Natural killer cell (primary cell): ENCODE measurements around the gene DNAJB5. TPM values are rescaled to one million over a fixed set of nuclear protein-coding genes. Genes with fewer than 3 reads are reported as not detected.

Experiments used
- ATAC-seq, 3 donors: fragments of 150-1000 bp in 2 of 3; fragments of 200-7000 bp in 1 of 3; cut with Tn5 transposase; 1 replicate in 1 of 3; 2 replicates in 2 of 3; pipeline ENCODE4 v1.10.0; 2021; ENCODE audit warnings: mild to moderate bottlenecking in 2 of 3, moderate library complexity in 2 of 3
- DNase-seq, 2 donors: peaks; one replicate each; pipeline versions ENCODE4 v3.0.0 to v3.0.0-alpha.2; 2013 to 2021; ENCODE audit warnings: mixed read lengths in 1 of 2
- H3K27ac ChIP-seq: one replicate; pipeline ENCODE4 v1.5.1; 2013; ENCODE audit warnings: mild to moderate bottlenecking, low read length
- H3K27me3 ChIP-seq: one replicate; pipeline ENCODE4 v1.6.1; 2013; ENCODE audit warnings: low read length; ENCODE audit not compliant: control insufficient read depth, insufficient read depth
- H3K36me3 ChIP-seq: one replicate; pipeline ENCODE4 v1.6.1; 2013; ENCODE audit warnings: low read length; ENCODE audit not compliant: control insufficient read depth, insufficient read depth
- H3K4me1 ChIP-seq: one replicate; pipeline ENCODE4 v1.6.1; 2013; ENCODE audit warnings: low read length; ENCODE audit not compliant: control insufficient read depth, insufficient read depth
- H3K4me3 ChIP-seq: one replicate; pipeline ENCODE4 v1.5.1; 2013; ENCODE audit warnings: low read length
- H3K9me3 ChIP-seq: one replicate; pipeline ENCODE4 v1.6.1; 2013; ENCODE audit warnings: low read length; ENCODE audit not compliant: control insufficient read depth, insufficient read depth
- H3K27ac Mint-ChIP-seq, 2 donors: one replicate each; pipeline ENCODE4 v1.8.0; 2022; ENCODE audit warnings: mild to moderate bottlenecking in 2 of 2, mixed read lengths in 2 of 2, moderate library complexity in 1 of 2
- H3K27me3 Mint-ChIP-seq, 2 donors: one replicate each; pipeline ENCODE4 v1.8.0; 2022; ENCODE audit warnings: low read depth in 2 of 2, mixed read lengths in 2 of 2
- H3K36me3 Mint-ChIP-seq: one replicate; pipeline ENCODE4 v1.8.0; 2022; ENCODE audit warnings: mixed read lengths
- H3K4me1 Mint-ChIP-seq, 2 donors: one replicate each; pipeline ENCODE4 v1.8.0; 2022; ENCODE audit warnings: mixed read lengths in 2 of 2
- H3K4me3 Mint-ChIP-seq: one replicate; pipeline ENCODE4 v1.8.0; 2022; ENCODE audit warnings: mild to moderate bottlenecking, moderate library complexity, mixed read lengths
- H3K9me3 Mint-ChIP-seq, 2 donors: one replicate each; pipeline ENCODE4 v1.8.0; 2022; ENCODE audit warnings: mixed read lengths in 2 of 2
- CTCF ChIP-seq: fragments of 200-600 bp; IDR thresholded peaks from one replicate; pipeline ENCODE4 v1.8.0; 2022; ENCODE audit warnings: antibody characterized with exemption
- WGBS: methylation state at CpG from one replicate; pipeline ENCODE4 v1.1.7; 2013; ENCODE audit warnings: missing lambda C conversion rate; ENCODE audit not compliant: insufficient coverage; 5-methylcytosine and 5-hydroxymethylcytosine counted together
- intact Hi-C: fragments of 100-400 bp; cut with micrococcal nuclease; formaldehyde crosslinking; loops from one replicate; pipeline ENCODE4 v1.14.2; 2022
- total RNA-seq, 4 donors: library from RNA; stranded (reverse); fragments of 120-200 nt in 1 of 4; gene quantifications; one replicate each; pipeline versions ENCODE4 v1.2.3 to v1.2.4, GENCODE V29; 2013 to 2022

The DNAJB5 gene
- total RNA-seq, 3 donors from 2014 or later (not counting 1 experiment from before 2014, with no cell fraction given) = 1.1 to 2.4 (median 1.9) TPM

GRCh38 chr9:34986540-34987047, 3.0 kb upstream of the DNAJB5 start:
- H3K27ac ChIP-seq = no peak overlapping the region

GRCh38 chr9:34987160-34987901, 2.2 kb upstream of the DNAJB5 start:
- peaks cover 27 to 36% of the 10 kb centered on the region in 2 donors for H3K4me1 Mint-ChIP-seq

More at GRCh38 chr9:34986540-34987047, 3.0 kb upstream of the DNAJB5 start:
- intact Hi-C loops = no loop called here
- no peak overlapping the region for H3K4me3 Mint-ChIP-seq
- TF ChIP-seq CTCF = no peak
- peaks cover 27 to 36% of the 10 kb centered on the region in 2 donors for H3K4me1 Mint-ChIP-seq
- Histone ChIP-seq H3K4me1 (peaks cover 51% of the 10 kb centered on the region), H3K9me3 (no peaks in the 10 kb centered on the region), H3K4me3 (no peak overlapping the region), H3K27me3 (no peaks in the 10 kb centered on the region), H3K36me3 (no peaks in the 10 kb centered on the region)
- H3K27ac Mint-ChIP-seq = peak overlapping the region in 1 of 2 donors; percentile 51
- peaks cover 0 to 2% of the 10 kb centered on the region in 2 donors for H3K27me3 Mint-ChIP-seq
- DNase-seq (peak in 1 of 2 donors; percentile 82), ATAC-seq (no peak)
- no peaks in the 10 kb centered on the region for H3K9me3 Mint-ChIP-seq
- H3K36me3 Mint-ChIP-seq = no peaks in the 10 kb centered on the region
- WGBS = 44% methylated on average over 5 of the region's 9 CpGs

GRCh38 chr9:34988218-34989002, 1.1 kb upstream of the DNAJB5 start:
- Histone ChIP-seq H3K9me3 (no peaks in the 10 kb centered on the region), H3K27ac (peak overlapping the region; percentile 45), H3K36me3 (no peaks in the 10 kb centered on the region), H3K4me3 (peak overlapping the region; percentile 68), H3K4me1 (peaks cover 39% of the 10 kb centered on the region), H3K27me3 (no peaks in the 10 kb centered on the region)
- DNase-seq (peak in 1 of 2 donors; percentile 69), ATAC-seq (no peak)
- peaks cover 0 to 2% of the 10 kb centered on the region in 2 donors for H3K27me3 Mint-ChIP-seq
- 26% methylated on average over 24 of the region's 25 CpGs for WGBS
- peak overlapping the region; percentile 83 to 84 for H3K27ac Mint-ChIP-seq
- intact Hi-C loops = loop anchor here (1.0 to 2.0 kb wide), 2 partner anchors 84 to 114 kb away; partner anchors contain the start of genes STOML2 and VCP
- H3K4me1 Mint-ChIP-seq = peaks cover 27 to 36% of the 10 kb centered on the region in 2 donors
- no peaks in the 10 kb centered on the region for H3K36me3 Mint-ChIP-seq
- H3K9me3 Mint-ChIP-seq = no peaks in the 10 kb centered on the region
- no peak for TF ChIP-seq CTCF
- H3K4me3 Mint-ChIP-seq = peak overlapping the region; percentile 98

More at GRCh38 chr9:34987160-34987901, 2.2 kb upstream of the DNAJB5 start:
- Histone ChIP-seq H3K36me3 (no peaks in the 10 kb centered on the region), H3K4me1 (peaks cover 47% of the 10 kb centered on the region), H3K27ac (no peak overlapping the region), H3K27me3 (no peaks in the 10 kb centered on the region), H3K4me3 (no peak overlapping the region), H3K9me3 (no peaks in the 10 kb centered on the region)
- TF ChIP-seq CTCF = no peak
- Mint-ChIP-seq H3K9me3 (no peaks in the 10 kb centered on the region), H3K36me3 (no peaks in the 10 kb centered on the region), H3K4me3 (no peak overlapping the region), H3K27ac (peak overlapping the region in 1 of 2 donors; percentile 84), H3K27me3 (peaks cover 0 to 2% of the 10 kb centered on the region in 2 donors)
- intact Hi-C loops = no loop called here
- peak in 1 of 2 donors; percentile 17 for DNase-seq
- ATAC-seq = no peak
- 82% methylated on average over 7 of the region's 7 CpGs for WGBS
